GM18499 (cell line): Measurements from ENCODE around the gene LAMA1.

Experiments used
- ATAC-seq: cut with Tn5 transposase; IDR thresholded peaks from one replicate; pipeline ENCODE4 v1.9.1; 2021; ENCODE audit warnings: moderate number of reproducible peaks; ENCODE audit not compliant: insufficient read depth, unreplicated experiment

The LAMA1 gene

GRCh38 chr18:7064346-7064745 lies 53.3 kb downstream of the LAMA1 start:
- no peak for ATAC-seq

- no peak for ATAC-seq
Observed at GRCh38 chr18:7062811-7063210, 54.8 kb downstream of the LAMA1 start.

DNA sequence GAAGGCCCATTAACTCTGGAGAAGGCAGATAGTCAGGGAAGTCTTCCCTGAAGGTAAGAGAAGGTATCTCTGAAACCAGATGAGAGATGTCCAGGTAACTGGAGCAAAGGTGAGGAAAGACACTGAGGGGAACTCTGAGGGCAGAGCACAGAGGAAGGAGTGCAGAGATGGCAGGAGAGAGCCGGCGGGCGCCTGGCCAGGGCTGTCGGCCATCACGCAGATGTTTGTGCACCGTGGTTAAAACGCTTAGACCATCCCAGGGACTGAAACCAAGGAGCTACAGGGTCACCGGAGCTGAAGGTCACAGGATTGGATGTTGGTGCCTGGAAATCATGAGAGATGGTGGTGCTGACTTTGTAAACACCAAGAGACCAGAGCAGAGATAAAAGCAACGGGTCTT lies 55.4 kb downstream of the LAMA1 start:
- ATAC-seq, result no peak

DNA sequence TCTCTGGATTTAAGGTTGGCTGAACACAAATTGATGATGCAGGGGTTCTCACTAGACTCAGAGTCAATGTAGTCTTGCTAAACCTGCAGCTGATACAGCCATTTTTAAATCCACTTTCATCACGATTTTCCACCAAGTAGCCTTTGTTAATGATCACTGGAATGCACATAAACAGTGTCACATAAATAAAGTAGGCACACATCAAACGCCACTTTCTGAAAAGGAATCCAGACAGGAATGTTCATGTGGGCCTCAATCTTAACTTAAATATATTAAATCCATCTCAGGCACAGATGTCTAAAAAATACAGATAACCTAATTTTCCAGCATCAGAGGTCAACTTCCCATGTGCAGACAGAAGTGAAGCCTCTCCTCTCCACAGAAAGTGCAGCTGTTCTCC lies 58.3 kb downstream of the LAMA1 start:
- ATAC-seq, result no peak

DNA sequence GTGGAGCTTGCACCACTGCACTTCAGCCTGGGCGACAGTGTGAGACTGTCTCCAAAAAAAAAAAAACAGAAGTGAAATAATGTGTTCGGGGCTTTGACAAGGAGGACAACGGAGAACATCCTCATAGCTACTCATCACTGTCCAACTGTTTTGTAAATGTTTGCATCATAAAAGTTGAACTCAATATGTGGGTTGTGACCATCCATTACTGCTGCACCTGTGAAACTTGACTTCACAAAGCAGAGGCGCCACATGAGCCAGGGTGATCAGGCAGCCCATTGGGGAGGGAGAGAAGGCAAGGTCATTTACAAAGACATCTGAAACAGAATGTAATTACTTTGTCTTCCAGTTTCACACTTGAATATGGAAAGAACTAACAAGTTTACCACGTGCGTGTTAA lies 61.6 kb downstream of the LAMA1 start:
- no peak for ATAC-seq

- ATAC-seq, result no peak
Observed at GRCh38 chr18:7049951-7050350, 67.6 kb downstream of the LAMA1 start.

DNA sequence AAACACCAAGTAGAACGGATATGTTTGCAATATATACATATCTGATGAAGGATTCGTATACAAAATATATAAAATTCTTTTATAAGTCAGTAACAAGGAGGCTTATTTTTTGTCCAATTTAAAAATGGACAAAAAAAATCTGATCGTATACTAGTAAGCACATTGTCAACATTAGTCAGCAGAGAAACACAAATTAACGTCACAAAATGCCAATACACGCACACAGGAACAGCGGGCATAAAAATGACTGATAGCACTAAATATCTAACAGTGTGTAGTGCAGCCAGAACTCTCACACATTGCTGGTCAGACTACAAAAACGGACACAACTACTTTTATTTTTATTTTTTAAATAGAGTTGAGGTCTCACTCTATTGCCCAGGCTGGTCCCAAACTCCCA lies 69.5 kb downstream of the LAMA1 start:
- ATAC-seq, result no peak

DNA sequence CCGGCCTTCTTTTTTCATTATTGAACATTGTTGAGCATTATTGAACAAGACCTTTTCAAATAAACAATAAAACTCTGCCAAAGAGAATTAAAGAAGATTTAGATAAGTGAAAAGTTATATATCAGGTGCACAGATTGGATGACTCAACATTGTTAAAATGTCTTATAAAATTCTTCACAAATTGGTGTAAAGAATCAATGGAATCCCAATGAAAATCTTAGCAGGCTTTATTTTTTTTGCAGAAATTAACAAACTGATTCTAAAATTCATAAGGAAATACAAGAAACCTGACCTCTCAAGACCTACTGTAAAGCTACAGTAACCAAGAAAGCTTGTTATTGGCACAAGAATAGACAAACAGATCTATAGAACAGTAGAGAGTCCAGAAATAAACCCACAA lies 70.3 kb downstream of the LAMA1 start:
- ATAC-seq, result no peak

GRCh38 chr18:7038330-7038851 lies 79.2 kb downstream of the LAMA1 start:
- no peak for ATAC-seq

- ATAC-seq, result no peak
Observed at GRCh38 chr18:7037470-7037869, 80.1 kb downstream of the LAMA1 start.

- no peak for ATAC-seq
Observed at GRCh38 chr18:7035807-7036206, 81.8 kb downstream of the LAMA1 start.

DNA sequence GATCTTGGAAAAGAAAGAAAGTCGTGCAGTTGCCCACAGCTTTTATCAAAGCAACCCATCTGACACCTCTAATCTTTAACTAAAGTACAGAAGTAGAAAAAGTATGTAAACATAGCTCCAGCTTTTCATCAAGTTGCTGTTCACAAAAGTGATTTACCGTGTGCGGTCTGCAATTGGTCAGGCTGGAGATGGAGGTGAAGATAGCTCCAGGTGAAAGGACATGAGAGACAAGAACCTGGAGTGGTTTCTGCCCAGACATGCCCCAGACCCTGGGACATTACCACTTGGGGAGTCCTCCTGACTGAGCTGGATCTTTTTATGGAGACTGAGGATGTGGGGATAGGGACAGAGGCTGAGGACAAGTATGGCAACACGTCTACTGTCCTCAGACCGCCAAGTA lies 82.7 kb downstream of the LAMA1 start:
- no peak for ATAC-seq

GRCh38 chr18:7032537-7032936 lies 85.1 kb downstream of the LAMA1 start:
- ATAC-seq, result no peak

- ATAC-seq, result no peak
Observed at GRCh38 chr18:7028625-7029024, 89.0 kb downstream of the LAMA1 start.

GRCh38 chr18:7025194-7025593 lies 92.4 kb downstream of the LAMA1 start:
- no peak for ATAC-seq

DNA sequence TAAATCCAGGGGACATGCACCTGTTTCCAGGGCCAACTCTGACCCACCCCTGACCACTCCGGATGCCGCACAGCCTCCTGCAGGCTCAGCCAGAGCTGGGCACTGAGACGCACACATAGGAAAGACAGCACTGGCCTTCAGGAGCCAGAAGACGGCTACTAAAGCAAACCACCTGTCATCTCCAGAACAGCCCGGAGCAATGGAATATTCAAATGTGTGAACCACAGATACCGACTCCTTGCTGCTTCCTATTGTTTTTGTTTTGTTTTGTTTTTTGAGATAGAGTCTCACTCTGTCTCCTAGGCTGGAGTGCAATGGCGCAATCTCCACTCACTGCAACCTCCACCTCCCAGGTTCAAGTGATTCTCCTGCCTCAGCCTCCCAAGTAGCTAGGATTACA lies 94.0 kb downstream of the LAMA1 start:
- ATAC-seq, result no peak

- ATAC-seq, result no peak
Observed at GRCh38 chr18:7023063-7023580, 94.5 kb downstream of the LAMA1 start.

DNA sequence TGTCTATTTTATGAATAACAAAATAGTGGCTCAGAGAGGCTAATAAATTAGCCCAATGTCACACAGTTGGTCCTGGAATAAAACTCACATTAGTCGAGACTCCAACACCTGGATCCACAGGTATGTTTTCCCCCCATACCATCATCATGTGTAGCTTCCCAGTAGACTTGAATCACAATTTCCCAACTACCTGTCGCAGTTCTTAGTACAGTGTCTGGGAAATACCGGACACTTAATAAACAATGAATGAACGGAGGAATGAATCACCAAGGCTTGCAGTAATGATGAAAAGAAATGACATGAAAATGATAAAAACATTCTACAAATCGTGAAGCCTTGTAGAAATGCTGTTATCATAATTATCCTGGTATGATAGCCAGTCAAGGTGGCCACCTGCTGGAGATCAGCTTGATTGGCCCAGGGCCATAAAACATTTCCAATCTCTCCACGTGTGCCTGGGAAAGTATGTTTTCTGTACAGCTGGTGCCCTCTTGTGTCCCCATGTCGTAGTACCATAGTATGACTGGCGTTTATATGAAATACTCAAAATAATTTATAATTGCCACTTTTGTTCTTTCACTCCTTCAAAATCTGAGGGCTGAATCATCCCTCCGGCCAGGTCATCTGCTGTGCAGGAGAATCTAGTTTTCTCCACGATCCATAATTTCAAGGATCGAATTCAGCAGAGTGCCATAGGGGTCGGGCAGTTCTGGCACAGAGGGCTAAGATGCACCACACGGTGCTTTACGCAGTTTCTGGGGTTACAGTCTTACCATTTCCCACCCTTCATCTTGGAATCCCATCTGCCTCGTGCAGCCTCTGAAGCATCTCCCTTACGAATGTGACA lies 95.4 kb downstream of the LAMA1 start:
- ATAC-seq, result no peak

- no peak for ATAC-seq
Observed at GRCh38 chr18:7020995-7021777, 96.4 kb downstream of the LAMA1 start.

DNA sequence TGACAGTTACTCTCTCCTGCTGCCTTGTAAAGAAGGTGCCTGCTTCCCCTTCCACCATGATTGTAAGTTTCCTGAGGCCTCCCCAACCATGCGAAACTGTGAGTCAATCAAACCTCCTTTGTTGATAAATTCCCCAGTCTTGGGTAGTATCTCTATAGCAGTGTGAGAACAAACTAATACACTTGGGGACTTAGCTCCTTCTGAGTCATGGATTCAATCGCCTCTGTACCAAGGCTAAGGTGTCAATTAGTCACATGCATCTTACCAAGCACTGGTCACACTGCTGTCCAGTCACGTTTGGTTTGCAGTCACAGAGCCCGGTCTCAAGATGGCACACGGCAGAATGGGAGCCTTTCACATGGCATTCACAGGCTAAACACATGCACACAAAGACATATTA lies 100.6 kb downstream of the LAMA1 start:
- ATAC-seq, result no peak

GRCh38 chr18:7011142-7011541 lies 106.5 kb downstream of the LAMA1 start:
- ATAC-seq, result no peak
